Superior temporal gyrus (tissue), 1 donor: ENCODE data around the gene NCAPG2.
"Not testable (repeated sequence)": the region's sequence is repeated elsewhere in the genome, so short reads cannot be mapped to it uniquely, and the experiment has no call there.

ENCODE experiments used
- DNase-seq: peaks from one replicate; pipeline ENCODE4 v3.0.0-alpha.2; 2016; ENCODE audit errors: extremely low spot score

The NCAPG2 gene

GRCh38 chr7:158676171-158676840 lies 28.3 kb downstream of the NCAPG2 start:
- no peak for DNase-seq

- no peak for DNase-seq
These were observed 31.6 kb downstream of the NCAPG2 start for GRCh38 chr7:158672975-158673374.

DNA sequence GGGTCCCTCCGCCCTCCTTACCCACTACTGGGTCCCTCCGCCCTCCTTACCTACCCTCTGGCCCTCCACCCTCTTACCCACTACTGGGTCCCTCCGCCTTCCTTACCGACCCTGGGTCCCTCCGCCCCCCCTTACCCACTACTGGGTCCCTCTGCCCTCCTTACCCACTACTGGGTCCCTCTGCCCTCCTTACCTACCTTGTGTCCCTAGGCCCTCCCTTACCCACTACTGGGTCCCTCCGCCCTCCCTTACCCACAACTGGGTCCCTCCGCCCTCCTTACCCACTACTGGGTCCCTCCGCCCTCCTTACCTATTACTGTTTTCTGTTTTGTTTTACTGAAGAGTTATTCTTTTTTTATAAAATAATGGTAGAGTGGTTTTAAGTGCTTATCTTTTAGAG lies 36.5 kb downstream of the NCAPG2 start:
- not testable (repeated sequence) for DNase-seq

DNA sequence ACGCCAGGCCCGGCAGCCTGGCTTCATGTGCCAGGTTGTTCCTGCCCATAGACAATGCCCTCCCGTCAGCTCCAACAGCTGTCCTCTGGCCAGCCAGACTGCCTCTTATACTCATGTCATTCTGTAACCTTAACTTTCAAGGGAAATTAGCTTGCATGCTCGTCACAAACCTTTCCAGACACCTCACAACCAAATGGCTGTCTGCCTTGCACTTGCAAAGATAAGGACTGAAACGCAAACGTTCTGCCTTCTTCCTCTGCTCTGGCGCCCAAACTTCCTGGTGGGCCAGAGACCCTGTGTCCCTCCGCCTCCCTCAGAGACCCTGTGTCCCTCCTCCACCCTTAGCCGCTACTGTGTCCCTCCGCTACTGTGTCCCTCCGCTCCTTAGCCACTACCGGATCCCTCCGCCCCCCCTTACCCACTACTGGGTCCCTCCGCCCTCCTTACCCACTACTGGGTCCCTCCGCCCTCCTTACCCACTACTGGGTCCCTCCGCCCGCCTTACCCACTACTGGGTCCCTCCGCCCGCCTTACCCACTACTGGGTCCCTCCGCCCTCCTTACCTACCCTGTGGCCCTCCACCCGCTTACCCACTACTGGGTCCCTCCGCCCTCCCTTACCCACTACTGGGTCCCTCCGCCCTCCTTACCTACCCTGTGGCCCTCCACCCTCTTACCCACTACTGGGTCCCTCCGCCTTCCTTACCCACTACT lies 37.5 kb downstream of the NCAPG2 start:
- not testable (repeated sequence) for DNase-seq

DNA sequence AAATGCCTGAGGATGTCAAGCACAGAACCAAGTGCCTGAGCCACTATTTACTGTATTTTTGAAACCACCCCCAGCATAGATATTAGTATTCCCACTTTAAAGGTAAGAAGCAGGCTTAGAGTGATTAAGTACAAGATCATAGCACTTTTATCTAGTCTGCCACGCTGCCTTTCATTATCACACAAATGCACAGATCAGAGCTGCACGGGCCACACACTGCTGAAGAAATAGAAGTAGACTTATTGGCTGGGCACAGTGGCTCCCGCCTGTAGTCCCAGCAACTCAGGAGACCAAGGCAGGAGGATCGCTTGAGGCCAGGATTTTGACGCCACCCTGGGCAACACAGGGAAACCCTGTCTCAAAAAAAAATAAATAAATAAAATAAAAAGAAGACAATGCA lies 38.2 kb downstream of the NCAPG2 start:
- no peak for DNase-seq

- DNase-seq, result no peak
These were observed 40.2 kb downstream of the NCAPG2 start for GRCh38 chr7:158664406-158664805.

GRCh38 chr7:158663428-158663741 lies 41.2 kb downstream of the NCAPG2 start:
- no peak for DNase-seq

- DNase-seq, result no peak
These were observed 41.8 kb downstream of the NCAPG2 start for GRCh38 chr7:158662610-158663427.

DNA sequence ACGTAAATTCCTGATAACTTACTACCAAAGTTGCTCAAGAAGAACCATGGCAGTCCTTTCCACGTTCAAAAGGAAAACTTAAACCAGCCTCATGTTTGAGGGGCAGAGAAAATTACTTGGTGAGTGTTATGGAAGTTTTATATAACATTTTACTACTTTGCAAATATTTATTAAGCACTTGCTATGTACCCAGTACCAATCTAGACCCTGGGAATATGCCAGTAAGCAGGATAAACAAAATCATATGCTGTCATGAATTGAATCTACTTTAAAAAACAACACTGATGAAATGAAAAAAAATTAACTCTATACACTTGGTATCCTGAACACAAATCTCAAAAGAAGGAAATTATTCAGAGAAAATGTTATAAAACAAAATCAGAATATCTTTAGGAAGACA lies 46.1 kb downstream of the NCAPG2 start:
- no peak for DNase-seq

GRCh38 chr7:158657189-158657746 lies 47.3 kb downstream of the NCAPG2 start:
- no peak for DNase-seq

GRCh38 chr7:158655931-158656441 lies 48.6 kb downstream of the NCAPG2 start:
- no peak for DNase-seq

DNA sequence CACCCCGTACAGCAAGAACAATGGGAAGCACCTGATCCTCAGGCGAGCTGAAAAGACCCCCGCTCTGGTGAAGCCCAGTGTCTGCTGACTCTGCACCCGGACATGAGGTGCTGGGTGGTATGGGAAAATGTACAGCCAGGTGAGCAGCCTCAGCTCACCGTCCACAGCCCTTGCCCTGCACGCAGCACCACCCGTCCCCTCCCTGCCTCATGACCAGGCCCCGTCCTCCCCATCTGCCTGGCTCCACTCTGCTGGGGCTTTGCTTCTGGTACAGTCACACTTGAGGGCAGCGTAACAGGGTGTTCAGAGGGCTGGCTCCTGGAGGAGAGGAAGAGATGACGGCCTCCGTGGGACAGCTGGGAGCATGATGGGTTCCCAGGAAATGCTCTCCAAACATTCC lies 49.1 kb downstream of the NCAPG2 start:
- no peak for DNase-seq

GRCh38 chr7:158651968-158652565 lies 52.5 kb downstream of the NCAPG2 start:
- no peak for DNase-seq

DNA sequence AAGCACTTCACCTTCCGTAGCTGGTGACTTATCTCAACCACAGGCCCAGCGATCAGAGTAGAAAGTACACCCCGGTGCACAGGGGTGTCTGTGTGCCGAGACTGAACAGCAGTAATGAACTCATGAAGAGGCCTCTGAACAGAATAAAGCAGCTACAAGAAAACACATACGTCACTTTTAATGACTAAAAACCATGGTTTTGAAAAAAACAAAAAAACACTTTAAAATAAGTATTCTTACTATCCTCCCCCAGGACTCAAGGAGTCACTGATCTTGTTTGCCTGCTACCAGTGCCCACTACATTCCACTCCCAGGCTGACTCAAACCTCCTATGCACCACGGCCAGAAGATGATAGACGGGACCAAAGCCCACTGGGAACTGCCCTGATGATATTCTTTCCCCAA lies 53.8 kb downstream of the NCAPG2 start:
- DNase-seq, result no peak

GRCh38 chr7:158649279-158649678 lies 55.3 kb downstream of the NCAPG2 start:
- DNase-seq, result no peak

DNA sequence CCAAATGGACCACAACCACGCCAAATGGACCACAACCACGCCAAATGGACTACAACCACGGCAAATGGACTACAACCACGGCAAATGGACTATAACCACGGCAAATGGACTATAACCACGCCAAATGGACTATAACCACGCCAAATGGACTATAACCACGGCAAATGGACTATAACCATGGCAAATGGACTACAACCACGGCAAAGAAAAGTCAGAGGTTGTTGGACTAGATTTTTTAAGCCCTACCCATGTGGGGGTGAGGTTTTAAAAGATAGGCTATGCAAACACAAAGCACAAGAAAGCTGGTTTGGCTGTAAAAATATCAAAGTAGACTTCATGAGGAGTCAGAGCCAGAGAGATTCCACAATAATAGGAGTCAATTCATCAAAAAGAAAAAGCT lies 55.8 kb downstream of the NCAPG2 start:
- DNase-seq, result no peak

GRCh38 chr7:158648168-158648567 lies 56.4 kb downstream of the NCAPG2 start:
- DNase-seq, result no peak

DNA sequence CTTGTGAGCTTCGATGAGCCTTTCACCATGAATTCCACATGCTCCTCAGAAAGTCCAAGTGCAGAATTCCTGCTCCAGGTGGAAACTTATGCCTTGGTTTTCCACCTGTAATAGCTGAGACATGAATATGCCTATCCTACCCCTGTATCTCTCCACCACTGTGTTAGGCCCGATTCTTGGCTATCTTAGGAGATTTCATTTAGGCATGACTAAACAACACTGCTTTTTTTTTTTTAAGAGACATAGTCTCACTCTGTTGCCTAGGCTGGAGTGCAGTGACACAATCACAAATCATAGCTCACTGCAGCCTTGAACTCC lies 57.2 kb downstream of the NCAPG2 start:
- no peak for DNase-seq

DNA sequence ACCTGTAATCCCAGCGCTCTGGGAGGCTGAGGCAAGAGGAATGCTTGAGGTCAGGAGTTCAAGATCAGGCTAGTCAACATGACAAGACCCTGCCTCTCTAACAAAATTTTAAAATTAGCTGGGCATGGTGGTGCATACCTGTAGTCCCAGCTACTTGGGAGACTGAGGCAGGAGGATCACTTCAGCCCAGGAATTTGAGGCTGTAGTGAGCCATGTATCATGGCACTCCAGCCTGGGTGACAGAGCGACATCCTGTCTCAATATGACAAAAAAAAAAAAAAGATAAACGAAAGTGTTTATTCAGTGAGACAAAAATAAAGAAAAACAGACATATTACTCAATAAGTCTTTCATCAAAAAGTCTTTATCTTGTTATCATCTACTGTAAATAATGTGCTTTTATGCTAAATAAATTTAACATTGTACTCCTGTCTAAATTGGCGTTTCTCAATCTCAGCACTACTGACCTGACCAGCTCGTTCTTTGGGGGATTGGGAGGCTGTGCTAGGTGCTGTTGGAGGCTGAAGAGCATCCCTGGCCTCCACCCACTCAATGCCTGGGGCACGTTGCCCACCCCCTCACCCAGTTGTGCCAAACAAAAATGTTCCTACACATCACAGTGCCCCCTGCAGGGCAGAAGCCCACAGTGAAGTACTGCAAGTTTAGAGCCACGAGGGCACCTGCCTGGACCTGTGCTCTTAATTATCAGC lies 57.7 kb downstream of the NCAPG2 start:
- DNase-seq, result no peak

DNA sequence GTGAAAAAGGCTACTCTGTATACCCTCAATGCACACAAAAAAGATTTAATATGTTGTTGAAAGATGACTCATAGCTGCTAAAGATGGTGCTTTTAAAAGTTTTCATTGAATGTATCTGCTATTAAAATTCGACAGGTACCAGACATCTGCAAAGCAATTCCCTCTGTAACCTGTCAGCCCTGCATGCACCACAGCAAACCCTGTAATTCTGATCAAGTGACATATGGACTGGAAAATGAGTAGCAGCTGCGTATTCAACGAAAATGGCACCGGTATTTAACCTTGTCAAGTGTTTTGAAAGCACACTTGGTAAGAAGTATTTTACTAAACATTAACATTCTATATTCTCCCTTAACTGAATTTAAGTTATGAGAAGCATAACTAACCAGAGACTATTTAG lies 58.8 kb downstream of the NCAPG2 start:
- DNase-seq, result no peak

GRCh38 chr7:158642149-158642548 lies 62.5 kb downstream of the NCAPG2 start:
- DNase-seq, result no peak
